RWPE2 (cell line): ENCODE results near the gene TRIO.

Source experiments
- ATAC-seq: fragments of 200-7000 bp; cut with Tn5 transposase; 3 replicates; pipeline ENCODE4 v1.9.1; 2021; ENCODE audit warnings: low read depth
- DNase-seq: peaks from one replicate; pipeline ENCODE4 v3.0.0-alpha.2; 2020; ENCODE audit warnings: low spot score
- H3K27ac ChIP-seq: fragments of 450-650 bp; 2 replicates; pipeline ENCODE4 v1.5.1; 2017; ENCODE audit warnings: mild to moderate bottlenecking; ENCODE audit not compliant: poor library complexity, severe bottlenecking
- H3K27me3 ChIP-seq: fragments of 250-450 bp; sonication (Bioruptor Pico); 2 replicates; pipeline ENCODE4 v1.5.1; 2021; ENCODE audit warnings: mild to moderate bottlenecking, moderate library complexity; ENCODE audit not compliant: insufficient read depth, poor library complexity, severe bottlenecking
- H3K36me3 ChIP-seq: fragments of 250-450 bp; sonication (Bioruptor Pico); 2 replicates; pipeline ENCODE4 v1.5.1; 2020; ENCODE audit warnings: low read depth, mild to moderate bottlenecking, moderate library complexity
- H3K4me1 ChIP-seq: fragments of 250-450 bp; sonication (Bioruptor Pico); 2 replicates; pipeline ENCODE4 v1.5.1; 2021; ENCODE audit warnings: mild to moderate bottlenecking, moderate library complexity; ENCODE audit not compliant: insufficient read depth, poor library complexity, severe bottlenecking
- H3K4me3 ChIP-seq: fragments of 250-450 bp; sonication (Bioruptor Pico); 2 replicates; pipeline ENCODE4 v1.5.1; 2021; ENCODE audit warnings: mild to moderate bottlenecking, moderate library complexity; ENCODE audit not compliant: severe bottlenecking
- H3K9me3 ChIP-seq: fragments of 250-450 bp; sonication (Bioruptor Pico); 2 replicates; pipeline ENCODE4 v1.5.1; 2021; ENCODE audit warnings: mild to moderate bottlenecking, moderate library complexity; ENCODE audit not compliant: severe bottlenecking
- TF ChIP-seq, protein P1 (sequence below): fragments of 450-650 bp; IDR thresholded peaks from one replicate; pipeline ENCODE4 v1.5.1; 2017; ENCODE audit warnings: mild to moderate bottlenecking, moderate library complexity; ENCODE audit not compliant: poor library complexity, severe bottlenecking

TRIO gene

GRCh38 chr5:14141764-14142163 lies 1.4 kb upstream of the TRIO start:
- Histone ChIP-seq H3K9me3 (no peaks in the 10 kb centered on the region), H3K27me3 (no peaks in the 10 kb centered on the region), H3K4me3 (no peak overlapping the region), H3K27ac (no peak overlapping the region), H3K4me1 (peaks cover 14% of the 10 kb centered on the region), H3K36me3 (no peaks in the 10 kb centered on the region)
- ATAC-seq = no peak
- TF ChIP-seq, protein P1, sequence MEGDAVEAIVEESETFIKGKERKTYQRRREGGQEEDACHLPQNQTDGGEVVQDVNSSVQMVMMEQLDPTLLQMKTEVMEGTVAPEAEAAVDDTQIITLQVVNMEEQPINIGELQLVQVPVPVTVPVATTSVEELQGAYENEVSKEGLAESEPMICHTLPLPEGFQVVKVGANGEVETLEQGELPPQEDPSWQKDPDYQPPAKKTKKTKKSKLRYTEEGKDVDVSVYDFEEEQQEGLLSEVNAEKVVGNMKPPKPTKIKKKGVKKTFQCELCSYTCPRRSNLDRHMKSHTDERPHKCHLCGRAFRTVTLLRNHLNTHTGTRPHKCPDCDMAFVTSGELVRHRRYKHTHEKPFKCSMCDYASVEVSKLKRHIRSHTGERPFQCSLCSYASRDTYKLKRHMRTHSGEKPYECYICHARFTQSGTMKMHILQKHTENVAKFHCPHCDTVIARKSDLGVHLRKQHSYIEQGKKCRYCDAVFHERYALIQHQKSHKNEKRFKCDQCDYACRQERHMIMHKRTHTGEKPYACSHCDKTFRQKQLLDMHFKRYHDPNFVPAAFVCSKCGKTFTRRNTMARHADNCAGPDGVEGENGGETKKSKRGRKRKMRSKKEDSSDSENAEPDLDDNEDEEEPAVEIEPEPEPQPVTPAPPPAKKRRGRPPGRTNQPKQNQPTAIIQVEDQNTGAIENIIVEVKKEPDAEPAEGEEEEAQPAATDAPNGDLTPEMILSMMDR = no peak
- DNase-seq = no peak

DNA sequence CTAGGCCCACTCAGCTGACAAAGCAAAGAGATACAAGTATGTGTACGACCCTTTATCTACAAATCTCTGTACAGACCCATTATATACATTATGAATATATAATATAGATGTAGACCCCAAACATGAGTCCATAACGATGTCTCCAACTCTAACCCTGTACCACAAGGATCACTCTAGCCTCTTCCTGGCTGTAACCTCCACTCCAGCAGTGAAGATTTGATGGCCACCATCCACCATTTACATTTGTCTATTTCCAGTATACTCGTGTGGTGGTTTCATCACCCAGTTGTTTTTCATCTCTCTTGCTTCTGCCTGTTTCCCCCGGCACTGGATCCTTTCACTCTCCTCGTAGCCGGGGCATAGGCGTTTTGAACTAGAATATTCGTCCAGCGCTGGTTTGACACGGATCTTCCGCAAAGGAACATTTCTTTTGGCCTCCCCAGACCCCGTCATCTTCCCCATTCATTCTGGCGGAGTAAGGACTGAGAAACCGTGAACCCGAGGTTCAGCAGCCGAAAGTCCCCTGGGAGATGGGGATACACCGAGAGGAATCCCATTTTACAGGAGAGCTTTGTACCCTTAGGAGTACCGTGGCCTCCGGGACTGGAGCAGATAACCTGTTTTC lies 828 bp upstream of the TRIO start:
- no peak for DNase-seq
- Histone ChIP-seq H3K27me3 (no peaks in the 10 kb centered on the region), H3K9me3 (no peaks in the 10 kb centered on the region), H3K4me1 (peaks cover 19% of the 10 kb centered on the region), H3K4me3 (peak overlapping the region; percentile 99), H3K36me3 (no peaks in the 10 kb centered on the region), H3K27ac (peak overlapping the region; percentile 87)
- TF ChIP-seq, protein P1 = no peak
- ATAC-seq = no peak

GRCh38 chr5:14143546-14143840 lies 351 bp downstream of the TRIO start:
- Histone ChIP-seq H3K9me3 (no peaks in the 10 kb centered on the region), H3K4me1 (peaks cover 30% of the 10 kb centered on the region), H3K27me3 (no peaks in the 10 kb centered on the region), H3K27ac (peak overlapping the region; percentile 87), H3K4me3 (peak overlapping the region; percentile 99), H3K36me3 (peaks cover 9% of the 10 kb centered on the region)
- DNase-seq (no peak), ATAC-seq (no peak)
- TF ChIP-seq, protein P1 = no peak

- TF ChIP-seq, protein P1 = no peak
- Histone ChIP-seq H3K4me1 (peaks cover 30% of the 10 kb centered on the region), H3K4me3 (peak overlapping the region; percentile 99), H3K27me3 (no peaks in the 10 kb centered on the region), H3K9me3 (no peaks in the 10 kb centered on the region), H3K27ac (peak overlapping the region; percentile 87), H3K36me3 (peaks cover 13% of the 10 kb centered on the region)
- ATAC-seq = 0 out of 3 replicates have a peak, but pooled peaks have one; percentile 1
- DNase-seq = peak; percentile 79
Measured at GRCh38 chr5:14143841-14144585, 871 bp downstream of the TRIO start.
